BLaER1 treated with 17β-estradiol and CSF1 and Interleukin-3, amounts not matched to agents 10 nM and 100 nM (cell line): ENCODE data around the gene ZDHHC11.

Experiments used
- H3K27ac ChIP-seq, 11 experiments: shearing (Covaris generic); formaldehyde crosslinking; 2 replicates each; pipeline ENCODE4 v1.8.1; 2022
- H3K27me3 ChIP-seq, 11 experiments: shearing (Covaris generic); formaldehyde crosslinking; 2 replicates each; pipeline ENCODE4 v1.8.1; 2022
- H3K36me3 ChIP-seq, 11 experiments: shearing (Covaris generic); formaldehyde crosslinking; 2 replicates each; pipeline ENCODE4 v1.8.1; 2022
- H3K4me1 ChIP-seq, 10 experiments: shearing (Covaris generic); formaldehyde crosslinking; 2 replicates each; pipeline ENCODE4 v1.8.1; 2022
- H3K4me2 ChIP-seq, 11 experiments: shearing (Covaris generic); formaldehyde crosslinking; 2 replicates each; pipeline ENCODE4 v1.8.1; 2022
- H3K4me3 ChIP-seq, 10 experiments: shearing (Covaris generic); formaldehyde crosslinking; 2 replicates each; pipeline ENCODE4 v1.8.1; 2022
- H3K9ac ChIP-seq, 11 experiments: shearing (Covaris generic); formaldehyde crosslinking; 2 replicates each; pipeline ENCODE4 v1.8.1; 2022
- H3K9me3 ChIP-seq, 11 experiments: shearing (Covaris generic); formaldehyde crosslinking; replicated peaks in 1 of 11; 2 replicates each; pipeline ENCODE4 v1.8.1; 2022
- H4K20me1 ChIP-seq, 11 experiments: shearing (Covaris generic); formaldehyde crosslinking; 2 replicates each; pipeline ENCODE4 v1.8.1; 2022
- Cebpa-rat ChIP-seq, 11 experiments: shearing (Covaris generic); IDR thresholded peaks; 2 replicates each; pipeline ENCODE4 v1.8.1; 2022

The ZDHHC11 gene

DNA sequence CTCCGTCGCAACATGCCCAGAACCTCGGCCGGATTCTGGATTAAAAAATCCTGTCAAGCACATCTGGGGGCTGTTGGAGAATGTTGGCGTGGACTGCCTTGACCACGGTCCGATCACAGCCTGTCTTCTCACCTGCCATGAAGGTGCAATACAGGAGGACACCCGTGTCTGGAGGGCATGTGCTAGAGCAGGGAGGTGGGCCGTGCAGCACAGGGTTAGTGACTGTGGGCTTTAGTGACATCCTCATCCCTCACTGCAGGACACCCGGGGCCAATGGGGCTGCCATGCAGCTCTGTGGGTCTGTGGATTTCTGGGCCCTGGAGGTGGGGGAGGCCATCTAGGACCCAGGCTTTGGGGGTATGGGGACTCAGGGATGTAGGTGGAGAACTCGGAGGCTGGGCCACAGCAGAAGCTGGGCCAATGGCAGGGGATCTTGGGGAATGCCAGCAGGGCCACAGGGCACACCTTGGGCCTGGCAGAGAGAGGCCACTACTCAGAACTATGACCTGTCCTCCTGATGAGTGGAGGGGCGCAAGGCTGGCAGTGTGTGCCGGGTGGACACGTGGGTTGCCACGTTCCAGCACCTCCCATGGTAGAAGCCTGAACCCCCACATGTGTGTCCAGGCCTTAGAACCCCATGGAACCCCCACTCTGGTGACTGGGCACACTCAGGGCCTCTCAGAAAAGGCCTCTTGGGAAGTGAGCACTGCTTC is 89.6 kb downstream of the ZDHHC11 start:
- Histone ChIP-seq H3K4me1 (peaks cover 0 to 24% (median 14%) of the 10 kb centered on the region in 10 experiments; a peak in 12 of 20 replicates), H3K27ac (no peak overlapping the region), H3K4me2 (no peak overlapping the region), H3K4me3 (no peak overlapping the region), H3K27me3 (no peaks in the 10 kb centered on the region), H4K20me1 (peaks cover 0 to 7% (median 0%) of the 10 kb centered on the region in 11 experiments; a peak in 2 of 22 replicates), H3K9me3 (peaks cover 4 to 15% (median 10%) of the 10 kb centered on the region in 11 experiments; a peak in 15 of 22 replicates), H3K9ac (no peak overlapping the region), H3K36me3 (no peaks in the 10 kb centered on the region)
- TF ChIP-seq Cebpa-rat (IDR thresholded peaks at IDR 0.05): no peak

- no peak overlapping the region for H3K27ac ChIP-seq
- H3K4me3 ChIP-seq: no peak overlapping the region
- peaks cover 0 to 24% (median 14%) of the 10 kb centered on the region in 10 experiments; a peak in 12 of 20 replicates for H3K4me1 ChIP-seq
- H3K27me3 ChIP-seq: no peaks in the 10 kb centered on the region
- peaks cover 0 to 8% (median 3%) of the 10 kb centered on the region in 11 experiments; a peak in 11 of 22 replicates for H3K9me3 ChIP-seq
- H3K36me3 ChIP-seq: no peaks in the 10 kb centered on the region
- no peak overlapping the region for H3K9ac ChIP-seq
- H4K20me1 ChIP-seq: peaks cover 0 to 7% (median 0%) of the 10 kb centered on the region in 11 experiments; a peak in 2 of 22 replicates
- H3K4me2 ChIP-seq: no peak overlapping the region
- no peak for TF ChIP-seq Cebpa-rat (IDR thresholded peaks at IDR 0.05)
These were observed 90.3 kb downstream of the ZDHHC11 start for GRCh38 chr5:760363-761058.

DNA sequence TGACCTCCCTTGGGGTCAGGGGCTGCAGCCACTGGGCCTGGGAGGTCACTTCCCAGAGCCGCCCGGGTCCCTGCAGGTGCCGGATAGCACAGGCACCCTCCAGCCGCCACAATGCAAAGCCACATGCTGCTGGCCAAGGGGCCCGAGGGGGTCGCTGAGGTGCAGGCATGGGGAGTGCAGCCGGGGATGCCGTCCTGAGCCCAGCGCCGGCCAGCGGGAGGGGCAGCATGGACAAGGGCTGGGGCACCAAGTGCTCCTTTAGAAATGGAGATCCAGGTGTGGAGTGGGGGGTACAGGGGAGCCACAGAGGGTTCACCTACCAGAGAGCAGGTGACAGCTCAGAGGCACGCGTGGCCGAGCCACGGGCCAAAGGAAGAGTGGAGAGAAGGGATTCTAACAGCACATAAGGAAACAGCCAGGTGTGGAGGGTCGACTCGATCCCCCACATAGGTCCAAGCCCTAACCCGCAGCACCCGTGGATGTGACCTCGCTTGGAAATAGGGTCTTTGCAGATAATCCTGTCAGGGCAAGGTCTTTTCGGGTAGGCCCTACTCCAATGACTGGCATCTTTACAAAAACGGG is 90.9 kb downstream of the ZDHHC11 start:
- H3K4me3 ChIP-seq: no peak overlapping the region
- H3K9ac ChIP-seq: no peak overlapping the region
- H3K27me3 ChIP-seq: no peaks in the 10 kb centered on the region
- H3K9me3 ChIP-seq: peaks cover 0 to 4% (median 0%) of the 10 kb centered on the region in 11 experiments; a peak in 3 of 22 replicates
- H4K20me1 ChIP-seq: peaks cover 0 to 7% (median 0%) of the 10 kb centered on the region in 11 experiments; a peak in 2 of 22 replicates
- H3K36me3 ChIP-seq: no peaks in the 10 kb centered on the region
- no peak for TF ChIP-seq Cebpa-rat (IDR thresholded peaks at IDR 0.05)
- no peak overlapping the region for H3K27ac ChIP-seq
- H3K4me1 ChIP-seq: peaks cover 0 to 24% (median 14%) of the 10 kb centered on the region in 10 experiments; a peak in 12 of 20 replicates
- H3K4me2 ChIP-seq: no peak overlapping the region

GRCh38 chr5:759111-759751 is 91.6 kb downstream of the ZDHHC11 start:
- Histone ChIP-seq H3K4me3 (no peak overlapping the region), H4K20me1 (peaks cover 0 to 7% (median 0%) of the 10 kb centered on the region in 11 experiments; a peak in 2 of 22 replicates), H3K4me2 (peak overlapping the region in 2 of 11 experiments; percentile 15 to 46; a peak in 1 of 22 replicates), H3K36me3 (no peaks in the 10 kb centered on the region), H3K27ac (no peak overlapping the region), H3K9me3 (peaks cover 0 to under 1% (median 0%) of the 10 kb centered on the region in 11 experiments; a peak in 1 of 22 replicates), H3K4me1 (peaks cover 0 to 24% (median 14%) of the 10 kb centered on the region in 10 experiments; a peak in 12 of 20 replicates), H3K9ac (no peak overlapping the region), H3K27me3 (no peaks in the 10 kb centered on the region)
- no peak for TF ChIP-seq Cebpa-rat (IDR thresholded peaks at IDR 0.05)

- Histone ChIP-seq H3K9ac (no peak overlapping the region), H3K36me3 (no peaks in the 10 kb centered on the region), H3K27me3 (no peaks in the 10 kb centered on the region), H3K9me3 (no peaks in the 10 kb centered on the region), H3K27ac (no peak overlapping the region), H3K4me2 (peak overlapping the region in 7 of 11 experiments; percentile 15 to 46 (median 30); a peak in 9 of 22 replicates), H4K20me1 (peaks cover 0 to 7% (median 0%) of the 10 kb centered on the region in 11 experiments; a peak in 2 of 22 replicates), H3K4me1 (peaks cover 0 to 24% (median 14%) of the 10 kb centered on the region in 10 experiments; a peak in 12 of 20 replicates), H3K4me3 (no peak overlapping the region)
- TF ChIP-seq Cebpa-rat (IDR thresholded peaks at IDR 0.05): no peak
These were observed 92.1 kb downstream of the ZDHHC11 start for GRCh38 chr5:758698-759053.

DNA sequence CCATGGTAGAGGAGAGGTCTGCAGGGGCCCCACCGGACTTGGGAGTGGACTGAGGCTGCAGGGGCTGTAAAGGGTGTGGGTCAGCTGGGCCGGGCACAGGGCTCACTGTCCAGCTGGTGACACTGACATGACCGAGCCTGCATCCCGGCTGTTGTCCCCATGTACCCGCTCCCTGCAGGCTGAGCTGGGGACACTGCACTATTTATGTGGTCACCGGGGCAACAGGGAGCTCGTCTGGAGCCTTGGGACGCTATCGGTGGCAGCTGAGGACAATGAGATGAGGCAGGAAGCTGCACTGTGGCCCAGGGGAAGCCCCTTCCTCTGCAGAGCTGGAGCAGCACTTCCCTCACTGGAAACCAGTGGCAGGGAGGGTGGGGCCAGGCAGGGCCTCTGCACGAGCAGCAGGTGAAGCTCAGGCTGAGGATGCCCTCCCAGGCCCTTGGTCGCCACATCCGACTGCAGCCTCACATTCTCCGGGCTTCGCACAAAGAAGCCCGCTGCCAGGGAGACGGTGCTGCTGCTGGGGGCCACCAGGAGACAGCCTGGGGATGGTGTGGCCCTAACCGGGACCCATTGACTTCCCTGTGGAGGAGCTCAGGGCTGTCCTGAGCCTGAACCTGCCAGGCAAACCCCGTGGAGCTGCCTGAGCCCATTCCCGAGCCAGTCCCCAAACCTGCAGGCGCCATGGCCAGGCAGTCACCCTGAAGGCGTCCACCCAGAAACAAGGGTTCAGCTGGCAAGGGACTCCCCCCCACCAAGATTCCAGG is 92.7 kb downstream of the ZDHHC11 start:
- H3K4me2 ChIP-seq: peak overlapping the region in 8 of 11 experiments; percentile 15 to 46 (median 39); a peak in 13 of 22 replicates
- peaks cover 0 to 24% (median 14%) of the 10 kb centered on the region in 10 experiments; a peak in 12 of 20 replicates for H3K4me1 ChIP-seq
- peaks cover 0 to 7% (median 0%) of the 10 kb centered on the region in 11 experiments; a peak in 2 of 22 replicates for H4K20me1 ChIP-seq
- no peak for TF ChIP-seq Cebpa-rat (IDR thresholded peaks at IDR 0.05)
- no peak overlapping the region; a peak in 1 of 22 replicates for H3K9ac ChIP-seq
- no peak overlapping the region for H3K27ac ChIP-seq
- H3K36me3 ChIP-seq: no peaks in the 10 kb centered on the region
- H3K27me3 ChIP-seq: no peaks in the 10 kb centered on the region
- no peak overlapping the region for H3K4me3 ChIP-seq
- no peaks in the 10 kb centered on the region for H3K9me3 ChIP-seq

GRCh38 chr5:757346-757930 is 93.3 kb downstream of the ZDHHC11 start:
- H3K9ac ChIP-seq: no peak overlapping the region
- TF ChIP-seq Cebpa-rat (IDR thresholded peaks at IDR 0.05): no peak
- H3K4me2 ChIP-seq: peak overlapping the region in 8 of 11 experiments; percentile 15 to 46 (median 39); a peak in 9 of 22 replicates
- no peaks in the 10 kb centered on the region for H3K36me3 ChIP-seq
- H3K9me3 ChIP-seq: no peaks in the 10 kb centered on the region
- H3K4me1 ChIP-seq: peaks cover 0 to 24% (median 14%) of the 10 kb centered on the region in 10 experiments; a peak in 12 of 20 replicates
- no peak overlapping the region for H3K27ac ChIP-seq
- H3K27me3 ChIP-seq: no peaks in the 10 kb centered on the region
- H3K4me3 ChIP-seq: no peak overlapping the region
- H4K20me1 ChIP-seq: peaks cover 0 to 7% (median 0%) of the 10 kb centered on the region in 11 experiments; a peak in 2 of 22 replicates
